GM21515 (cell line): ENCODE data around the gene REXO1.
A peak's percentile ranks its signal among the peaks of the same experiment; 100 is the strongest.

ENCODE experiments used
- ATAC-seq: cut with Tn5 transposase; IDR thresholded peaks from one replicate; pipeline ENCODE4 v1.9.1; 2021; ENCODE audit not compliant: unreplicated experiment

REXO1 gene

GRCh38 chr19:1816530-1817298, 31.6 kb downstream of the REXO1 start:
- ATAC-seq: no peak

GRCh38 chr19:1815605-1816529, 32.4 kb downstream of the REXO1 start:
- no peak for ATAC-seq

GRCh38 chr19:1814833-1815604, 33.3 kb downstream of the REXO1 start:
- ATAC-seq: no peak

GRCh38 chr19:1814391-1814790, 33.9 kb downstream of the REXO1 start:
- no peak for ATAC-seq

GRCh38 chr19:1813192-1814182, 34.8 kb downstream of the REXO1 start:
- no peak for ATAC-seq

- peak; percentile 71 for ATAC-seq
These were observed 35.7 kb downstream of the REXO1 start for GRCh38 chr19:1812426-1813191.

GRCh38 chr19:1811942-1812425, 36.3 kb downstream of the REXO1 start, which contains the start of gene ATP8B3:
ATP8B3 (minus strand) TSS chr19:1812276; CDS start chr19:1811736, 540 bp downstream.
- peak; percentile 20 for ATAC-seq

GRCh38 chr19:1811472-1811894, 36.8 kb downstream of the REXO1 start:
- ATAC-seq: no peak

- ATAC-seq: no peak
These were observed 37.7 kb downstream of the REXO1 start for GRCh38 chr19:1810439-1811160.

GRCh38 chr19:1809678-1810077, 38.6 kb downstream of the REXO1 start:
- ATAC-seq: no peak

GRCh38 chr19:1808395-1808731, 39.9 kb downstream of the REXO1 start:
- no peak for ATAC-seq

GRCh38 chr19:1807695-1808394, 40.4 kb downstream of the REXO1 start:
- no peak for ATAC-seq

- ATAC-seq: no peak
These were observed 41.1 kb downstream of the REXO1 start for GRCh38 chr19:1807030-1807694.

- no peak for ATAC-seq
These were observed 41.9 kb downstream of the REXO1 start for GRCh38 chr19:1806184-1807029.

GRCh38 chr19:1805401-1806183, 42.7 kb downstream of the REXO1 start:
- ATAC-seq: no peak

- ATAC-seq: no peak
These were observed 43.4 kb downstream of the REXO1 start for GRCh38 chr19:1804858-1805257.
